ENCODE results near the gene SLC35D2. TPM values are rescaled to one million over a fixed set of nuclear protein-coding genes. Genes with fewer than 3 reads are reported as not detected.
"Not testable (repeated sequence)": the region's sequence is repeated elsewhere in the genome, so short reads cannot be mapped to it uniquely, and the experiment has no call there.

Gene SLC35D2
- polyA plus RNA-seq, 3 donors from 2014 or later, result 11.6 to 16.0 (median 14.1) TPM

GRCh38 chr9:96331236-96331947 is 52.1 kb downstream of the SLC35D2 start:
- H3K27me3 Mint-ChIP-seq (ENCODE audit: low read depth in 3 of 3), result no peaks in the 10 kb centered on the region
- no peak overlapping the region for H3K4me3 Mint-ChIP-seq
- H3K9me3 Mint-ChIP-seq, result no peaks in the 10 kb centered on the region
- peaks cover 6 to 16% (median 11%) of the 10 kb centered on the region in 3 donors for H3K36me3 Mint-ChIP-seq
- H3K27ac Mint-ChIP-seq, result no peak overlapping the region
- no peak for DNase-seq
- H3K4me1 Mint-ChIP-seq, result no peaks in the 10 kb centered on the region

GRCh38 chr9:96327694-96328352 is 55.7 kb downstream of the SLC35D2 start:
- H3K4me3 Mint-ChIP-seq, result no peak overlapping the region
- H3K9me3 Mint-ChIP-seq, result no peaks in the 10 kb centered on the region
- DNase-seq, result peak; percentile 40 to 60 (median 44)
- no peak overlapping the region for H3K27ac Mint-ChIP-seq
- no peaks in the 10 kb centered on the region for H3K4me1 Mint-ChIP-seq
- H3K27me3 Mint-ChIP-seq (ENCODE audit: low read depth in 3 of 3), result no peaks in the 10 kb centered on the region
- peaks cover 6 to 19% (median 7%) of the 10 kb centered on the region in 3 donors for H3K36me3 Mint-ChIP-seq

- Mint-ChIP-seq H3K27me3 (ENCODE audit: low read depth in 3 of 3) (no peaks in the 10 kb centered on the region), H3K9me3 (no peaks in the 10 kb centered on the region), H3K4me3 (no peak overlapping the region), H3K4me1 (no peaks in the 10 kb centered on the region), H3K27ac (no peak overlapping the region), H3K36me3 (peaks cover 4 to 24% (median 8%) of the 10 kb centered on the region in 3 donors)
- no peak for DNase-seq
Observed at GRCh38 chr9:96323169-96323568, 60.3 kb downstream of the SLC35D2 start.

- not testable (repeated sequence) for H3K27ac Mint-ChIP-seq; DNase-seq; H3K4me1 Mint-ChIP-seq; H3K4me3 Mint-ChIP-seq; H3K9me3 Mint-ChIP-seq; H3K27me3 Mint-ChIP-seq (ENCODE audit: low read depth in 3 of 3)
- H3K36me3 Mint-ChIP-seq, result peaks cover 4 to 24% (median 8%) of the 10 kb centered on the region in 3 donors
Observed at GRCh38 chr9:96322736-96323135, 60.8 kb downstream of the SLC35D2 start.

GRCh38 chr9:96322210-96322609 is 61.3 kb downstream of the SLC35D2 start:
- H3K4me3 Mint-ChIP-seq; H3K27me3 Mint-ChIP-seq (ENCODE audit: low read depth in 3 of 3); DNase-seq; H3K9me3 Mint-ChIP-seq; H3K4me1 Mint-ChIP-seq; H3K27ac Mint-ChIP-seq: not testable (repeated sequence)
- peaks cover 7 to 26% (median 10%) of the 10 kb centered on the region in 3 donors for H3K36me3 Mint-ChIP-seq

GRCh38 chr9:96321515-96321914 is 62.0 kb downstream of the SLC35D2 start:
- H3K36me3 Mint-ChIP-seq, result peaks cover 8 to 28% (median 11%) of the 10 kb centered on the region in 3 donors
- no peak overlapping the region for H3K27ac Mint-ChIP-seq
- no peak overlapping the region for H3K4me3 Mint-ChIP-seq
- DNase-seq, result no peak
- peaks cover 0 to 2% (median 0%) of the 10 kb centered on the region in 3 donors for H3K27me3 Mint-ChIP-seq (ENCODE audit: low read depth in 3 of 3)
- no peaks in the 10 kb centered on the region for H3K9me3 Mint-ChIP-seq
- no peaks in the 10 kb centered on the region for H3K4me1 Mint-ChIP-seq

- Mint-ChIP-seq H3K27ac (peak overlapping the region in 1 of 6 donors; percentile 40), H3K4me1 (no peaks in the 10 kb centered on the region), H3K27me3 (ENCODE audit: low read depth in 3 of 3) (peaks cover 0 to 2% (median 0%) of the 10 kb centered on the region in 3 donors), H3K9me3 (no peaks in the 10 kb centered on the region), H3K36me3 (peaks cover 8 to 28% (median 11%) of the 10 kb centered on the region in 3 donors), H3K4me3 (no peak overlapping the region)
- DNase-seq, result no peak
Observed at GRCh38 chr9:96320749-96321280, 62.7 kb downstream of the SLC35D2 start.

GRCh38 chr9:96318921-96319565 is 64.5 kb downstream of the SLC35D2 start:
- Mint-ChIP-seq H3K4me1 (no peaks in the 10 kb centered on the region), H3K4me3 (no peak overlapping the region), H3K27ac (no peak overlapping the region), H3K27me3 (ENCODE audit: low read depth in 3 of 3) (peaks cover 0 to 2% (median 0%) of the 10 kb centered on the region in 3 donors), H3K9me3 (peaks cover 0 to 3% (median 0%) of the 10 kb centered on the region in 6 donors), H3K36me3 (peaks cover 11 to 22% (median 11%) of the 10 kb centered on the region in 3 donors)
- no peak for DNase-seq

- Mint-ChIP-seq H3K27me3 (ENCODE audit: low read depth in 3 of 3) (peaks cover 0 to 4% (median 2%) of the 10 kb centered on the region in 3 donors), H3K27ac (no peak overlapping the region), H3K4me3 (no peak overlapping the region), H3K9me3 (peaks cover 0 to 8% (median 3%) of the 10 kb centered on the region in 6 donors), H3K4me1 (no peaks in the 10 kb centered on the region), H3K36me3 (peaks cover 10 to 22% (median 19%) of the 10 kb centered on the region in 3 donors)
- peak; percentile 17 to 43 (median 41) for DNase-seq
Observed at GRCh38 chr9:96317335-96317980, 66.1 kb downstream of the SLC35D2 start.

GRCh38 chr9:96309850-96310249 is 73.7 kb downstream of the SLC35D2 start:
- Mint-ChIP-seq H3K27ac (no peak overlapping the region), H3K9me3 (peaks cover 0 to 8% (median 3%) of the 10 kb centered on the region in 6 donors), H3K36me3 (peaks cover 6 to 8% (median 7%) of the 10 kb centered on the region in 3 donors), H3K27me3 (ENCODE audit: low read depth in 3 of 3) (peaks cover 0 to 8% (median 8%) of the 10 kb centered on the region in 3 donors), H3K4me3 (no peak overlapping the region), H3K4me1 (no peaks in the 10 kb centered on the region)
- no peak for DNase-seq

- not testable (repeated sequence) for H3K27me3 Mint-ChIP-seq (ENCODE audit: low read depth in 3 of 3); H3K4me3 Mint-ChIP-seq; DNase-seq; H3K4me1 Mint-ChIP-seq; H3K9me3 Mint-ChIP-seq; H3K27ac Mint-ChIP-seq; H3K36me3 Mint-ChIP-seq
Observed at GRCh38 chr9:96306958-96307357, 76.6 kb downstream of the SLC35D2 start.

GRCh38 chr9:96305171-96305570 is 78.3 kb downstream of the SLC35D2 start:
- Mint-ChIP-seq H3K27me3 (ENCODE audit: low read depth in 3 of 3) (peaks cover 0 to 8% (median 6%) of the 10 kb centered on the region in 3 donors), H3K4me3 (no peak overlapping the region), H3K36me3 (no peaks in the 10 kb centered on the region), H3K27ac (no peak overlapping the region), H3K9me3 (no peaks in the 10 kb centered on the region), H3K4me1 (no peaks in the 10 kb centered on the region)
- no peak for DNase-seq

- no peak for DNase-seq
- H3K36me3 Mint-ChIP-seq, result no peaks in the 10 kb centered on the region
- H3K4me1 Mint-ChIP-seq, result no peaks in the 10 kb centered on the region
- H3K27ac Mint-ChIP-seq, result no peak overlapping the region
- no peak overlapping the region for H3K4me3 Mint-ChIP-seq
- peaks cover 0 to 6% (median 6%) of the 10 kb centered on the region in 3 donors for H3K27me3 Mint-ChIP-seq (ENCODE audit: low read depth in 3 of 3)
- no peaks in the 10 kb centered on the region for H3K9me3 Mint-ChIP-seq
Observed at GRCh38 chr9:96304230-96304629, 79.3 kb downstream of the SLC35D2 start.
